ENCODE measurements around the gene ZNF823.

ZNF823 gene

DNA sequence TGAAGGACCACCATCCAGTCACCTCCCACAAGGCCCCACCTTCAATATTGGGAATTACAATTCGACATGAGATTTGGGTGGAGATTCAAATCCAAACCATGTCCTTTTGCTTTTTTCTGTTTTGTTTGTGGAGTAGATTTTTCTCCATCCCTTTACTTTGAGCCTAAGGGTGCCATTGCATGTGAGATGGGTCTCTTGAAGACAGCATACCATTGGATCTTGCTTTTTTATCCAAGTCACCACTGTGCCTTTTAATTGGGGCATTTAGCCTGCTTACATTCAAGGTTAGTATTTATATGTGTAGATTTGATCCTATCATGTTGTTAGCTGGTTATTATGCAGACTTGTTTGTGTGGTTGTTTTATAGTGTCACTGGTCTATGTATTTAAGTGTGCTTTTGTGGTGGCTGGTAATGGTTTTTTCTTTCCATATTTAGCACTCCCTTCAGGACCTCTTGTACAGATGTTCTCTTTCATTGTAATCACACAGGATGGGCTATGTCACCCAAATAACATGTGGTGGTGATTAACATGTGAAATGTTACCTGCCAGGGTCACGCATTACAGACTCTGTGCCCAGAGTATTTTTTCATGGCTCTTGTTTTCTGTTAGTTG, 58.0 kb downstream of the ZNF823 start:
- H3K27ac ChIP-seq (ENCODE audit: extremely low read depth, low read depth, low read length), result no peak overlapping the region
- ChIA-PET CTCF (no interaction called here), POLR2A (no interaction called here)
- no peaks in the 10 kb centered on the region for H3K9me3 ChIP-seq (ENCODE audit: control insufficient read depth, insufficient read depth, low read depth, low read length)
- TF ChIP-seq WT1 (tag by site-specific recombination; IDR thresholded peaks at IDR 0.05) (no peak), SETDB1 (IDR thresholded peaks at IDR 0.05; ENCODE audit: insufficient read length, low read length) (peak; percentile 99), ZNF837 (tag by site-specific recombination; IDR thresholded peaks at IDR 0.05) (no peak), KLF8 (tag by site-specific recombination; IDR thresholded peaks at IDR 0.05) (0 out of 2 replicates have a peak, but pooled peaks have one; percentile 13), ZNF558 (tag by site-specific recombination; IDR thresholded peaks at IDR 0.05) (peak; percentile 94), TRIM28 (IDR thresholded peaks at IDR 0.05; ENCODE audit: borderline replicate concordance, low read length) (peak; percentile 86; the same call in 1 of the 2 replicates), ZIC2 (tag by site-specific recombination; IDR thresholded peaks at IDR 0.05) (no peak)
- TF ChIP-seq, protein P1, sequence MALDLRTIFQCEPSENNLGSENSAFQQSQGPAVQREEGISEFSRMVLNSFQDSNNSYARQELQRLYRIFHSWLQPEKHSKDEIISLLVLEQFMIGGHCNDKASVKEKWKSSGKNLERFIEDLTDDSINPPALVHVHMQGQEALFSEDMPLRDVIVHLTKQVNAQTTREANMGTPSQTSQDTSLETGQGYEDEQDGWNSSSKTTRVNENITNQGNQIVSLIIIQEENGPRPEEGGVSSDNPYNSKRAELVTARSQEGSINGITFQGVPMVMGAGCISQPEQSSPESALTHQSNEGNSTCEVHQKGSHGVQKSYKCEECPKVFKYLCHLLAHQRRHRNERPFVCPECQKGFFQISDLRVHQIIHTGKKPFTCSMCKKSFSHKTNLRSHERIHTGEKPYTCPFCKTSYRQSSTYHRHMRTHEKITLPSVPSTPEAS (tag by site-specific recombination; IDR thresholded peaks at IDR 0.05), result no peak
- no peaks in the 10 kb centered on the region for H3K4me1 ChIP-seq (ENCODE audit: control insufficient read depth, insufficient read depth, low read length)
- no peak overlapping the region for H3K4me3 ChIP-seq (ENCODE audit: low read depth, low read length)
- peaks cover 0 to 54% of the 10 kb centered on the region in 2 experiments; a peak in 2 of 3 replicates for H3K36me3 ChIP-seq (ENCODE audit: control insufficient read depth in 2 of 2, insufficient read depth in 1 of 2, low read length in 2 of 2)

DNA sequence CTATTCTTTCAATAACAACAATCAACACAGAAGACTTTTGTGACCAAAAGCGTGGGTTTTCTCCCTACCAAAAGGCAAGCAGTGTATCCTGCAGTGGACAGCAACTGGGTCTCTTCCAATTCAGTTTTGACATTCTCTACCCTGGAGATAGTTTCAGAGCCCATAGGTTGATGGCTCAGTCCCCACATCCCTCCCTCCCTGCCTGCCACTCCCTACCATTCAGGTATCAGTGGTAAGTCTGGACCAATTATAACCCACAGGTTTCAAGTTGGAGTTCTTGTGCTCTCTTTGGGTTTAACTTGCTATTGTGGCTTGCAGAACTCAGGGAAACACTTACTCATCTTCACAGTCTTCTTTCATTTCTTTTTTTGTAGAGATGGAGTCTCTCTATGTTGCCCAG, 60.2 kb downstream of the ZNF823 start:
- Histone ChIP-seq H3K36me3 (ENCODE audit: control insufficient read depth in 2 of 2, insufficient read depth in 1 of 2, low read length in 2 of 2) (peaks cover 0 to 52% of the 10 kb centered on the region in 2 experiments; a peak in 2 of 3 replicates), H3K9me3 (ENCODE audit: control insufficient read depth, insufficient read depth, low read depth, low read length) (no peaks in the 10 kb centered on the region), H3K4me3 (ENCODE audit: low read depth, low read length) (no peak overlapping the region), H3K27ac (ENCODE audit: extremely low read depth, low read depth, low read length) (no peak overlapping the region), H3K4me1 (ENCODE audit: control insufficient read depth, insufficient read depth, low read length) (no peaks in the 10 kb centered on the region)
- POLR2A ChIA-PET, result no interaction called here
- CTCF ChIA-PET, result interaction anchor here (0.6 to 1.6 kb wide), 2 partner anchors 20 to 22 kb away, joined by 7 to 8 read pairs; no protein-coding TSS in a partner anchor
- TF ChIP-seq GLIS1 (tag by site-specific recombination; IDR thresholded peaks at IDR 0.05) (no peak), ZNF366 (tag by site-specific recombination; conservative IDR thresholded peaks at IDR 0.05) (no peak), ZNF146 (tag by site-specific recombination; IDR thresholded peaks at IDR 0.05) (no peak), ZBTB21 (tag by site-specific recombination; IDR thresholded peaks at IDR 0.05) (no peak), ZNF404 (tag by site-specific recombination; IDR thresholded peaks at IDR 0.05) (no peak), ZFHX2 (tag by site-specific recombination; conservative IDR thresholded peaks at IDR 0.05) (no peak), ZNF843 (tag by site-specific recombination; IDR thresholded peaks at IDR 0.05) (no peak), MYNN (tag by site-specific recombination; IDR thresholded peaks at IDR 0.05; ENCODE audit: borderline replicate concordance) (no peak), ZNF747 (tag by site-specific recombination; IDR thresholded peaks at IDR 0.05) (no peak), YY2 (tag by site-specific recombination; IDR thresholded peaks at IDR 0.05) (no peak), ZNF549 (tag by site-specific recombination; IDR thresholded peaks at IDR 0.05) (no peak), ZNF10 (tag by site-specific recombination; IDR thresholded peaks at IDR 0.05) (no peak), SP3 (tag by site-specific recombination; IDR thresholded peaks at IDR 0.05) (no peak), ZNF324 (tag by site-specific recombination; IDR thresholded peaks at IDR 0.05) (no peak)
- TF ChIP-seq, protein P2, sequence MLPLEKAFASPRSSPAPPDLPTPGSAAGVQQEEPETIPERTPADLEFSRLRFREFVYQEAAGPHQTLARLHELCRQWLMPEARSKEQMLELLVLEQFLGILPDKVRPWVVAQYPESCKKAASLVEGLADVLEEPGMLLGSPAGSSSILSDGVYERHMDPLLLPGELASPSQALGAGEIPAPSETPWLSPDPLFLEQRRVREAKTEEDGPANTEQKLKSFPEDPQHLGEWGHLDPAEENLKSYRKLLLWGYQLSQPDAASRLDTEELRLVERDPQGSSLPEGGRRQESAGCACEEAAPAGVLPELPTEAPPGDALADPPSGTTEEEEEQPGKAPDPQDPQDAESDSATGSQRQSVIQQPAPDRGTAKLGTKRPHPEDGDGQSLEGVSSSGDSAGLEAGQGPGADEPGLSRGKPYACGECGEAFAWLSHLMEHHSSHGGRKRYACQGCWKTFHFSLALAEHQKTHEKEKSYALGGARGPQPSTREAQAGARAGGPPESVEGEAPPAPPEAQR (tag by site-specific recombination; IDR thresholded peaks at IDR 0.05), result no peak
- TF ChIP-seq, protein P3, sequence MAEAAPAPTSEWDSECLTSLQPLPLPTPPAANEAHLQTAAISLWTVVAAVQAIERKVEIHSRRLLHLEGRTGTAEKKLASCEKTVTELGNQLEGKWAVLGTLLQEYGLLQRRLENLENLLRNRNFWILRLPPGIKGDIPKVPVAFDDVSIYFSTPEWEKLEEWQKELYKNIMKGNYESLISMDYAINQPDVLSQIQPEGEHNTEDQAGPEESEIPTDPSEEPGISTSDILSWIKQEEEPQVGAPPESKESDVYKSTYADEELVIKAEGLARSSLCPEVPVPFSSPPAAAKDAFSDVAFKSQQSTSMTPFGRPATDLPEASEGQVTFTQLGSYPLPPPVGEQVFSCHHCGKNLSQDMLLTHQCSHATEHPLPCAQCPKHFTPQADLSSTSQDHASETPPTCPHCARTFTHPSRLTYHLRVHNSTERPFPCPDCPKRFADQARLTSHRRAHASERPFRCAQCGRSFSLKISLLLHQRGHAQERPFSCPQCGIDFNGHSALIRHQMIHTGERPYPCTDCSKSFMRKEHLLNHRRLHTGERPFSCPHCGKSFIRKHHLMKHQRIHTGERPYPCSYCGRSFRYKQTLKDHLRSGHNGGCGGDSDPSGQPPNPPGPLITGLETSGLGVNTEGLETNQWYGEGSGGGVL (tag by site-specific recombination; IDR thresholded peaks at IDR 0.05), result no peak
- TF ChIP-seq, protein P4, sequence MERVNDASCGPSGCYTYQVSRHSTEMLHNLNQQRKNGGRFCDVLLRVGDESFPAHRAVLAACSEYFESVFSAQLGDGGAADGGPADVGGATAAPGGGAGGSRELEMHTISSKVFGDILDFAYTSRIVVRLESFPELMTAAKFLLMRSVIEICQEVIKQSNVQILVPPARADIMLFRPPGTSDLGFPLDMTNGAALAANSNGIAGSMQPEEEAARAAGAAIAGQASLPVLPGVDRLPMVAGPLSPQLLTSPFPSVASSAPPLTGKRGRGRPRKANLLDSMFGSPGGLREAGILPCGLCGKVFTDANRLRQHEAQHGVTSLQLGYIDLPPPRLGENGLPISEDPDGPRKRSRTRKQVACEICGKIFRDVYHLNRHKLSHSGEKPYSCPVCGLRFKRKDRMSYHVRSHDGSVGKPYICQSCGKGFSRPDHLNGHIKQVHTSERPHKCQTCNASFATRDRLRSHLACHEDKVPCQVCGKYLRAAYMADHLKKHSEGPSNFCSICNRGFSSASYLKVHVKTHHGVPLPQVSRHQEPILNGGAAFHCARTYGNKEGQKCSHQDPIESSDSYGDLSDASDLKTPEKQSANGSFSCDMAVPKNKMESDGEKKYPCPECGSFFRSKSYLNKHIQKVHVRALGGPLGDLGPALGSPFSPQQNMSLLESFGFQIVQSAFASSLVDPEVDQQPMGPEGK (tag by site-specific recombination; IDR thresholded peaks at IDR 0.05), result no peak
- TF ChIP-seq, protein P5, sequence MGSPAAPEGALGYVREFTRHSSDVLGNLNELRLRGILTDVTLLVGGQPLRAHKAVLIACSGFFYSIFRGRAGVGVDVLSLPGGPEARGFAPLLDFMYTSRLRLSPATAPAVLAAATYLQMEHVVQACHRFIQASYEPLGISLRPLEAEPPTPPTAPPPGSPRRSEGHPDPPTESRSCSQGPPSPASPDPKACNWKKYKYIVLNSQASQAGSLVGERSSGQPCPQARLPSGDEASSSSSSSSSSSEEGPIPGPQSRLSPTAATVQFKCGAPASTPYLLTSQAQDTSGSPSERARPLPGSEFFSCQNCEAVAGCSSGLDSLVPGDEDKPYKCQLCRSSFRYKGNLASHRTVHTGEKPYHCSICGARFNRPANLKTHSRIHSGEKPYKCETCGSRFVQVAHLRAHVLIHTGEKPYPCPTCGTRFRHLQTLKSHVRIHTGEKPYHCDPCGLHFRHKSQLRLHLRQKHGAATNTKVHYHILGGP (tag by site-specific recombination; IDR thresholded peaks at IDR 0.05), result no peak

All from HEK293 (cell line).